Ovary (tissue), 9 donors: ENCODE data around the gene IL4. TPM values are rescaled to one million over a fixed set of nuclear protein-coding genes. Genes with fewer than 3 reads are reported as not detected.

ENCODE experiments used
- DNase-seq, 5 donors: peaks; one replicate each; pipeline ENCODE4 v3.0.0-alpha.2; 2019 to 2020
- H3K27ac ChIP-seq, 2 donors: fragments of 200-600 bp; one replicate each; pipeline versions ENCODE4 v1.5.1 to v1.8.0; 2019 to 2022
- H3K27me3 ChIP-seq: fragments of 200-600 bp; one replicate; pipeline ENCODE4 v1.8.0; 2022
- H3K36me3 ChIP-seq: fragments of 200-600 bp; sonication (generic); one replicate; pipeline ENCODE4 v1.5.1; 2019
- H3K4me1 ChIP-seq: one replicate; pipeline ENCODE4 v1.8.1; 2013; ENCODE audit warnings: mild to moderate bottlenecking, moderate library complexity; ENCODE audit not compliant: insufficient read depth
- H3K4me3 ChIP-seq: fragments of 200-600 bp; sonication (generic); one replicate; pipeline ENCODE4 v1.5.1; 2017
- H3K9me3 ChIP-seq, 2 donors: fragments of 200-600 bp in 1 of 2; sonication (generic) in 1 of 2; one replicate each; pipeline versions ENCODE4 v1.5.1 to v1.8.1; 2013 to 2019; ENCODE audit warnings: mild to moderate bottlenecking in 1 of 2, moderate library complexity in 1 of 2
- EP300 ChIP-seq: sonication (generic); formaldehyde crosslinking; IDR thresholded peaks from one replicate; pipeline ENCODE4 v1.6.1; 2017; ENCODE audit warnings: antibody characterized with exemption
- POLR2A ChIP-seq: fragments of 450-650 bp; IDR thresholded peaks from one replicate; pipeline ENCODE4 v1.6.1; 2017; ENCODE audit warnings: antibody characterized with exemption, mild to moderate bottlenecking, moderate library complexity
- WGBS, 3 donors: extraction: QIAGEN DNeasy Blood & Tissue Kit in 1 of 3; methylation state at CpG; one replicate each; pipeline versions ENCODE4 v1.1.5 to v1.1.7; 2013 to 2017; 5-methylcytosine and 5-hydroxymethylcytosine counted together
- intact Hi-C, 4 donors: fragments of 100-400 bp; cut with DNase I; formaldehyde crosslinking; loops; one replicate each; pipeline versions ENCODE4 v1.11.0 to v1.15.1; 2022 to 2023
- polyA plus RNA-seq, 2 donors: library from polyadenylated mRNA; stranded (reverse); fragments of 200-250 nt in 1 of 2; fragments of 350-450 nt in 1 of 2; fragmentation: Illumina TruSeq in 1 of 2; extraction: RNeasy Lipid Tissue Mini Kit (QIAGEN cat#74804) in 1 of 2; gene quantifications; one replicate each; pipeline ENCODE4 v1.2.3, GENCODE V29; 2013 to 2014
- total RNA-seq, 7 donors: library from RNA; depleted of rRNA in 2 of 7; stranded (reverse); fragments of >200 nt in 2 of 7; fragmentation: NEBNext Ultra II Directional in 3 of 7; extraction: Animal tissue kit (Norgen Biotek cat#: 25700) in 3 of 7; gene quantifications; one replicate each; pipeline versions ENCODE4 v1.1.0 to v1.2.4, GENCODE V29; 2016 to 2023
- TF ChIP-seq, protein P1 (sequence below), 3 donors: fragments of 450-650 bp in 2 of 3; fragments of 200-600 bp in 1 of 3; IDR thresholded peaks; one replicate each; pipeline versions ENCODE4 v1.5.1 to v1.8.0; 2016 to 2022; ENCODE audit warnings: antibody characterized with exemption in 3 of 3, mild to moderate bottlenecking in 1 of 3
- donor health status: DM: no; HTN: no; CAD: no; lungs with moderate emphysema.
- donor health status: DM: no; HTN: no; CAD: no.
- donor health status: Bipolar disorder and iron deficiency.
- donor health status: DM: yes; HTN: yes; CAD: no.
- donor health status: DM: no; HTN: no; CAD: no.
- donor health status: DM: yes; HTN: yes; CAD: no.

The IL4 gene
- total and polyA plus RNA-seq, 9 donors: not detected

- intact Hi-C loops: no loop called here
- 83 to 85% (median 85%) methylated on average over 16 of the region's 16 CpGs for WGBS, 3 donors
- Histone ChIP-seq H3K4me3 (no peak overlapping the region), H3K27me3 (no peaks in the 10 kb centered on the region), H3K4me1 (no peaks in the 10 kb centered on the region), H3K36me3 (no peaks in the 10 kb centered on the region), H3K9me3 (no peaks in the 10 kb centered on the region), H3K27ac (no peak overlapping the region)
- TF ChIP-seq, protein P1, sequence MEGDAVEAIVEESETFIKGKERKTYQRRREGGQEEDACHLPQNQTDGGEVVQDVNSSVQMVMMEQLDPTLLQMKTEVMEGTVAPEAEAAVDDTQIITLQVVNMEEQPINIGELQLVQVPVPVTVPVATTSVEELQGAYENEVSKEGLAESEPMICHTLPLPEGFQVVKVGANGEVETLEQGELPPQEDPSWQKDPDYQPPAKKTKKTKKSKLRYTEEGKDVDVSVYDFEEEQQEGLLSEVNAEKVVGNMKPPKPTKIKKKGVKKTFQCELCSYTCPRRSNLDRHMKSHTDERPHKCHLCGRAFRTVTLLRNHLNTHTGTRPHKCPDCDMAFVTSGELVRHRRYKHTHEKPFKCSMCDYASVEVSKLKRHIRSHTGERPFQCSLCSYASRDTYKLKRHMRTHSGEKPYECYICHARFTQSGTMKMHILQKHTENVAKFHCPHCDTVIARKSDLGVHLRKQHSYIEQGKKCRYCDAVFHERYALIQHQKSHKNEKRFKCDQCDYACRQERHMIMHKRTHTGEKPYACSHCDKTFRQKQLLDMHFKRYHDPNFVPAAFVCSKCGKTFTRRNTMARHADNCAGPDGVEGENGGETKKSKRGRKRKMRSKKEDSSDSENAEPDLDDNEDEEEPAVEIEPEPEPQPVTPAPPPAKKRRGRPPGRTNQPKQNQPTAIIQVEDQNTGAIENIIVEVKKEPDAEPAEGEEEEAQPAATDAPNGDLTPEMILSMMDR (IDR thresholded peaks at IDR 0.05): no peak
- TF ChIP-seq POLR2A: no peak
- no peak for TF ChIP-seq EP300
- no peak for DNase-seq
Measured at GRCh38 chr5:132669966-132670882, 3.6 kb upstream of the IL4 start.

DNA sequence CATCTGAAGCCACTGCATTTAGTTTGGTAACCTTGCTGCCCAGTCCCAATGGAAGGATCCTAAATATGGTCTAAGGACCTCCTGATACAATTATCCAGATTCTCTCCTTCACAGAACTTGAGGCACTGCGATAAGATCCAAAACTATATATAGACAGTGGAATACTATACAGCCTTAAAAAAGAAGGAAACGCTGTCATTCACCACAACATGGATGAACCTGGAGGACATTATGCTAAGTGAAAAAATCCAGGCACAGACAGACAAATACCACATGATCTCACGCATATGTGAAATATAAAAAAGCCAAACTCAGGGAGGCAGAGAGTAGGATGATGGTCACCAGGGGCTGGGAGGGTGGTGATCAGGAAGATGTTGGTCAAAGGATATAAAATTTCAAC is 2.8 kb upstream of the IL4 start:
- H3K9me3 ChIP-seq: no peaks in the 10 kb centered on the region
- no peaks in the 10 kb centered on the region for H3K36me3 ChIP-seq
- DNase-seq: no peak
- H3K4me3 ChIP-seq: no peak overlapping the region
- H3K4me1 ChIP-seq: no peaks in the 10 kb centered on the region
- H3K27me3 ChIP-seq: no peaks in the 10 kb centered on the region
- WGBS, 3 donors: 94 to 96% (median 96%) methylated on average over 3 of the region's 3 CpGs
- TF ChIP-seq, protein P1 (IDR thresholded peaks at IDR 0.05): no peak
- TF ChIP-seq POLR2A (no peak), EP300 (no peak)
- intact Hi-C loops: no loop called here
- H3K27ac ChIP-seq: no peak overlapping the region

GRCh38 chr5:132673488-132673887 is 301 bp upstream of the IL4 start:
- no peaks in the 10 kb centered on the region for H3K4me1 ChIP-seq
- H3K27me3 ChIP-seq: no peaks in the 10 kb centered on the region
- TF ChIP-seq, protein P1 (IDR thresholded peaks at IDR 0.05): no peak
- TF ChIP-seq POLR2A (no peak), EP300 (no peak)
- DNase-seq: no peak
- no peak overlapping the region for H3K27ac ChIP-seq
- H3K9me3 ChIP-seq: no peaks in the 10 kb centered on the region
- no peak overlapping the region for H3K4me3 ChIP-seq
- intact Hi-C loops: no loop called here
- H3K36me3 ChIP-seq: no peaks in the 10 kb centered on the region
- 83 to 90% (median 87%) methylated on average over 1 of the region's 1 CpG for WGBS, 3 donors

DNA sequence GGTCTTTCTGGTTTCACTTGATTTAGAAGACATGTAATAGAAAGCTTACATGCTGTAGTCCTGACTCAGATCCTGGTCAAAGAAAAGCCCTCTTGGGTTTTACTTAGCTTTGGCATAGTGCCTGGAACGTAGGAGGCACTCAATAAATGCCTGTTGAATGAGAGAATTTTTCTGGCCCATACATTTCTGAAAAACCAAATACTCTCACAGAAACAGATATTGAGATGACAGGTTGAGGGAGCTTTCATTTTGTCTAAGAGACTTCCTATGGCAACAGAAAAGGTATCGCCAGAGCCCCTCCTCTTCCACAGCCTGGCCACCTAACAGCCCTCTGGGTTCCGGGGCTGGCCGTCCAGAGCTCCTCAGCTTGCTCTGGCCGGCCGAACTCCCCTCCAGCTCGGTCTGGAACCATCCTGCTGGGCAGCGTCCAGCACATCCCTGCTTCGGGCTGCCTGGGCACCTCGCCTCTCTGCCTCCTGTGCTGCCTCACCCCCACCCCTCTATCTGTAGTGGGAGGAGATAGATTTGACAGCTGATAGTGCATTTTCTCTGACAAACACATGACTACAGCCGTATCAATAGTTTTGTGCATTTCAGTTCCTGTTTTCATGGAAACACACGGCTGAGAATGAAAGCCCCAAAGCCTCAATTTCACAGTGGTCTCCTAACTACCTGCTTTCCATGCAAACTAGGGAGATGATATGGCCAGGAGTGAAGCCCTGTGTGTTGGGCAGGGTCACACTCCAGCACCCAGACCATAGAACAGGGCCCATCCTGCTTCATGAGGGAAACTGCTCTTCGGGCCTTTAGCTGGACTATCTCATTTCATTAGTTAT is 1.1 kb downstream of the IL4 start:
- WGBS, 3 donors: 65 to 66% (median 66%) methylated on average over 13 of the region's 13 CpGs
- no peak for TF ChIP-seq EP300
- no peak for TF ChIP-seq POLR2A
- TF ChIP-seq, protein P1 (IDR thresholded peaks at IDR 0.05): no peak

More for the DNA sequence above, 1.1 kb downstream of the IL4 start:
- intact Hi-C loops: no loop called here
- H3K27ac ChIP-seq: no peak overlapping the region
- no peak overlapping the region for H3K4me3 ChIP-seq
- H3K4me1 ChIP-seq: no peaks in the 10 kb centered on the region
- no peak for DNase-seq
- no peaks in the 10 kb centered on the region for H3K9me3 ChIP-seq
- H3K27me3 ChIP-seq: no peaks in the 10 kb centered on the region
- no peaks in the 10 kb centered on the region for H3K36me3 ChIP-seq
